GM19467 (cell line): ENCODE data around the gene TM9SF4.

ENCODE experiments used
- ATAC-seq: cut with Tn5 transposase; IDR thresholded peaks from one replicate; pipeline ENCODE4 v1.9.1; 2021; ENCODE audit warnings: mild to moderate bottlenecking, moderate library complexity; ENCODE audit not compliant: unreplicated experiment

Gene TM9SF4

GRCh38 chr20:32109392-32110172 is at the start of gene TM9SF4:
Gene TM9SF4, plus strand, starts transcription at chr20:32109714. Its CDS starts 27 bp downstream, at chr20:32109741.
- ATAC-seq, result peak; percentile 72

- ATAC-seq, result no peak
Measured at GRCh38 chr20:32062776-32063170, 46.7 kb upstream of the TM9SF4 start.

GRCh38 chr20:32063695-32064094 is 45.8 kb upstream of the TM9SF4 start:
- no peak for ATAC-seq

- no peak for ATAC-seq
Measured at GRCh38 chr20:32064667-32065066, 44.8 kb upstream of the TM9SF4 start.

- ATAC-seq, result no peak
Measured at GRCh38 chr20:32067234-32067821, 42.2 kb upstream of the TM9SF4 start.

GRCh38 chr20:32068174-32068573 is 41.3 kb upstream of the TM9SF4 start:
- no peak for ATAC-seq

- no peak for ATAC-seq
Measured at GRCh38 chr20:32069711-32070110, 39.8 kb upstream of the TM9SF4 start.

- no peak for ATAC-seq
Measured at GRCh38 chr20:32070282-32070681, 39.2 kb upstream of the TM9SF4 start.

- ATAC-seq, result no peak
Measured at GRCh38 chr20:32070690-32071213, 38.8 kb upstream of the TM9SF4 start.

- no peak for ATAC-seq
Measured at GRCh38 chr20:32071395-32072167, 37.9 kb upstream of the TM9SF4 start.

GRCh38 chr20:32072168-32072750 is 37.3 kb upstream of the TM9SF4 start:
- no peak for ATAC-seq

GRCh38 chr20:32075534-32075933 is 34.0 kb upstream of the TM9SF4 start:
- no peak for ATAC-seq

GRCh38 chr20:32077190-32077589 is 32.3 kb upstream of the TM9SF4 start:
- no peak for ATAC-seq

GRCh38 chr20:32078322-32078721 is 31.2 kb upstream of the TM9SF4 start:
- ATAC-seq, result no peak

GRCh38 chr20:32078791-32079190 is 30.7 kb upstream of the TM9SF4 start:
- no peak for ATAC-seq

GRCh38 chr20:32079655-32080109 is 29.8 kb upstream of the TM9SF4 start:
- no peak for ATAC-seq

GRCh38 chr20:32080783-32081182 is 28.7 kb upstream of the TM9SF4 start:
- ATAC-seq, result no peak

- ATAC-seq, result no peak
Measured at GRCh38 chr20:32083469-32083868, 26.0 kb upstream of the TM9SF4 start.

- ATAC-seq, result no peak
Measured at GRCh38 chr20:32087070-32087469, 22.4 kb upstream of the TM9SF4 start.

- no peak for ATAC-seq
Measured at GRCh38 chr20:32088759-32089158, 20.8 kb upstream of the TM9SF4 start.
